ENCODE measurements around the gene MICU1. TPM values are rescaled to one million over a fixed set of nuclear protein-coding genes. Genes with fewer than 3 reads are reported as not detected.

MICU1 gene
- polyA plus RNA-seq, 1 of the 3 experiments (the other 2 are of a cell fraction) = 24.6 TPM

DNA sequence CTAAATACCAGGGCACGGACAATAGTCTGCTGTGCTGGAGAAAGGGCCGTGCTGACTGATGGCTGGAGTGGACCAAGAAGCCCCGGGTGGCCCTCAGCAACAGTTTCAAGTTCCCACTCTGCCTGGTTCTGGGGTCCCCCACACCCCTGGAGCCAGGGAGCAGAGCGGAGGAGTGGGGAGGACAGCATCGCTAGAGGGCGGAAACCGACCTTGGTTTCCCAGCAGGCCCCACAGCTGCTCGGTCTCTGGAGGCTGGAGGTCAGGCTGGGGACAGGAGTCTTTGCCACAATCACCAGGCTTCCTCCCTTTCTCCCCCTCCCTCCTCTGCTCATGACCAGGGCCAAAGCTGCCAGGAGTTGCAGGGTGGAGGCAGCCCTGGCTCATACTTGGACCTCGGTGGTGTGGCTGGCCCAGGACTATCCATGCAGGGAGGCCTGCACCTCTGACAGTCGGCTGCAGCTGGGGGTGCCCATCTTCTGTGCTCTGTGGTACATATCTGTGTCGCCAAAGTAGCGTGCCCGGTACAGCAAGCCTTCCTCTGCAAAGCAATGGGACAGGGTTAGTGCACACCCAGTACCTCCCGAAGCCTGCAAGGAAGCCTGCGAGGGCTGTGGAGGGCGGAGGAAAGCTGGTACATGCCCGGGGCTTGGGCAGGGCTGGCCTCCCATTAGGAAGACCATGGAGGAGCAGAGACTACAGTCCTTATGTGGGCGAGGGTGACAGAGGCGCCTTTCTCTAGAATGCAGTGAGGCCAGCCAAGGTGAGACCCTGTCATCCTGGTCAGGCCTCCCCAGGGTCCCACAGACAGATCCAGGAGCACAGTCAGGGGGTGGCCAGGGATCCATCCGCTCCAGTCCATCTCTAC is 290.3 kb downstream of the MICU1 start:
- H3K4me1 ChIP-seq (ENCODE audit: control insufficient read depth in 1 of 2, insufficient read depth in 2 of 2, low read depth in 1 of 2, low read length in 1 of 2) = peaks cover 15 to 63% of the 10 kb centered on the region in 2 experiments
- POLR2A ChIA-PET = interaction anchor here (0.7 to 15.0 kb wide), 3 partner anchors 14 to 227 kb away, joined by 3 to 234 read pairs (median 8); partner anchors contain the start of gene DDIT4
- TF ChIP-seq NFIC (IDR thresholded peaks at IDR 0.05; ENCODE audit: borderline replicate concordance) = no peak
- TF ChIP-seq RCOR1 (IDR thresholded peaks at IDR 0.05; ENCODE audit: low read length) = no peak
- TF ChIP-seq RAD21 (IDR thresholded peaks at IDR 0.05; ENCODE audit: low read length) = 0 out of 2 replicates have a peak, but pooled peaks have one; percentile 3
- TF ChIP-seq, protein P1, sequence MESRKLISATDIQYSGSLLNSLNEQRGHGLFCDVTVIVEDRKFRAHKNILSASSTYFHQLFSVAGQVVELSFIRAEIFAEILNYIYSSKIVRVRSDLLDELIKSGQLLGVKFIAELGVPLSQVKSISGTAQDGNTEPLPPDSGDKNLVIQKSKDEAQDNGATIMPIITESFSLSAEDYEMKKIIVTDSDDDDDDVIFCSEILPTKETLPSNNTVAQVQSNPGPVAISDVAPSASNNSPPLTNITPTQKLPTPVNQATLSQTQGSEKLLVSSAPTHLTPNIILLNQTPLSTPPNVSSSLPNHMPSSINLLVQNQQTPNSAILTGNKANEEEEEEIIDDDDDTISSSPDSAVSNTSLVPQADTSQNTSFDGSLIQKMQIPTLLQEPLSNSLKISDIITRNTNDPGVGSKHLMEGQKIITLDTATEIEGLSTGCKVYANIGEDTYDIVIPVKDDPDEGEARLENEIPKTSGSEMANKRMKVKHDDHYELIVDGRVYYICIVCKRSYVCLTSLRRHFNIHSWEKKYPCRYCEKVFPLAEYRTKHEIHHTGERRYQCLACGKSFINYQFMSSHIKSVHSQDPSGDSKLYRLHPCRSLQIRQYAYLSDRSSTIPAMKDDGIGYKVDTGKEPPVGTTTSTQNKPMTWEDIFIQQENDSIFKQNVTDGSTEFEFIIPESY (IDR thresholded peaks at IDR 0.05; ENCODE audit: borderline replicate concordance, low read depth) = no peak
- TF ChIP-seq, protein P2, sequence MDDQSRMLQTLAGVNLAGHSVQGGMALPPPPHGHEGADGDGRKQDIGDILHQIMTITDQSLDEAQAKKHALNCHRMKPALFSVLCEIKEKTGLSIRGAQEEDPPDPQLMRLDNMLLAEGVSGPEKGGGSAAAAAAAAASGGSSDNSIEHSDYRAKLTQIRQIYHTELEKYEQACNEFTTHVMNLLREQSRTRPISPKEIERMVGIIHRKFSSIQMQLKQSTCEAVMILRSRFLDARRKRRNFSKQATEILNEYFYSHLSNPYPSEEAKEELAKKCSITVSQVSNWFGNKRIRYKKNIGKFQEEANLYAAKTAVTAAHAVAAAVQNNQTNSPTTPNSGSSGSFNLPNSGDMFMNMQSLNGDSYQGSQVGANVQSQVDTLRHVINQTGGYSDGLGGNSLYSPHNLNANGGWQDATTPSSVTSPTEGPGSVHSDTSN (IDR thresholded peaks at IDR 0.05) = no peak
- TF ChIP-seq FOXM1 (IDR thresholded peaks at IDR 0.05; ENCODE audit: low read depth) = no peak
- 0 out of 4 replicates have a peak, but pooled peaks of 1 of the 2 experiments have one; percentile 29 for TF ChIP-seq EP300 (IDR thresholded peaks at IDR 0.05; ENCODE audit: borderline replicate concordance in 1 of 2, low read depth in 1 of 2, low read length in 1 of 2)
- peak; percentile 28 for TF ChIP-seq CHD2 (IDR thresholded peaks at IDR 0.05; ENCODE audit: low read length, partially characterized antibody)
- TF ChIP-seq RXRA (IDR thresholded peaks at IDR 0.05; ENCODE audit: borderline replicate concordance, low read depth) = no peak
- 0 out of 2 replicates have a peak, but pooled peaks have one; percentile 24 for TF ChIP-seq FOXJ3 (CRISPR knock-in tag; IDR thresholded peaks at IDR 0.05)

More for the DNA sequence above, 290.3 kb downstream of the MICU1 start:
- Histone ChIP-seq H3K9me2 (no peaks in the 10 kb centered on the region), H4K20me1 (ENCODE audit: insufficient read depth) (no peaks in the 10 kb centered on the region), H3K79me2 (ENCODE audit: insufficient read depth) (no peaks in the 10 kb centered on the region), H3F3A (replicated peaks; ENCODE audit: insufficient read depth) (peaks cover 13% of the 10 kb centered on the region), H3K4me3 (ENCODE audit: low read depth in 2 of 2, low read length in 1 of 2) (no peak overlapping the region), H3K27ac (ENCODE audit: low read depth in 2 of 2, low read length in 1 of 2) (peak overlapping the region; percentile 57 to 99; a peak in 3 of 4 replicates), H3K9ac (no peak overlapping the region), H3K4me2 (peak overlapping the region; percentile 35; the same call in 1 of the 2 replicates), H3K9me3 (no peaks in the 10 kb centered on the region), H3K36me3 (replicated peaks in 1 of 2; ENCODE audit: control insufficient read depth in 1 of 2, insufficient read depth in 2 of 2, low read length in 1 of 2) (peaks cover 30 to 31% of the 10 kb centered on the region in 2 experiments), H2AFZ (ENCODE audit: low read depth) (no peak overlapping the region), H3K27me3 (ENCODE audit: insufficient read depth) (no peaks in the 10 kb centered on the region)
- peak; percentile 54 for DNase-seq
- CTCF ChIA-PET = interaction anchor here (1.0 to 14.0 kb wide), 15 partner anchors 8 to 439 kb away, joined by 3 to 198 read pairs (median 5); partner anchors contain the start of genes DDIT4 and DNAJB12
- 83% methylated on average over 18 of the region's 20 CpGs for WGBS (ENCODE audit: low lambda C conversion rate)
